Chondrocyte (in vitro differentiated cells): ENCODE results near the gene FGD4. TPM values are rescaled to one million over a fixed set of nuclear protein-coding genes. Genes with fewer than 3 reads are reported as not detected.

Experiments
- DNase-seq: peaks from one replicate; pipeline ENCODE4 v3.0.0; 2021; ENCODE audit warnings: mixed read lengths, low spot score
- H3K27ac Mint-ChIP-seq: one replicate; pipeline ENCODE4 v1.8.0; 2021; ENCODE audit warnings: mild to moderate bottlenecking, moderate library complexity, mixed read lengths; ENCODE audit not compliant: unreplicated experiment
- H3K27me3 Mint-ChIP-seq: 2 replicates; pipeline ENCODE4 v1.8.0; 2021; ENCODE audit warnings: low read depth, mixed read lengths
- H3K36me3 Mint-ChIP-seq: 2 replicates; pipeline ENCODE4 v1.8.0; 2021; ENCODE audit warnings: low read depth, mixed read lengths
- H3K4me1 Mint-ChIP-seq: 2 replicates; pipeline ENCODE4 v1.8.0; 2021; ENCODE audit warnings: low read depth, mild to moderate bottlenecking, mixed read lengths
- H3K4me3 Mint-ChIP-seq: one replicate; pipeline ENCODE4 v1.8.0; 2021; ENCODE audit warnings: mild to moderate bottlenecking, moderate library complexity, mixed read lengths; ENCODE audit not compliant: unreplicated experiment
- H3K9me3 Mint-ChIP-seq: 2 replicates; pipeline ENCODE4 v1.8.0; 2021; ENCODE audit warnings: low read depth, mixed read lengths
- CTCF ChIP-seq: fragments of 200-600 bp; sonication (generic); IDR thresholded peaks from 2 replicates; pipeline ENCODE4 v1.5.0; 2021; ENCODE audit warnings: antibody characterized with exemption, mild to moderate bottlenecking, moderate library complexity
- total RNA-seq: library from RNA; stranded (reverse); gene quantifications from 3 replicates; pipeline ENCODE4 v1.2.1, GENCODE V29; 2021

FGD4 gene
- total RNA-seq, 1 donor from 2014 or later: 8.7 TPM

GRCh38 chr12:32595251-32595650, 195.9 kb downstream of the FGD4 start:
- Mint-ChIP-seq H3K9me3 (no peaks in the 10 kb centered on the region), H3K36me3 (peaks cover 4% of the 10 kb centered on the region), H3K27me3 (no peaks in the 10 kb centered on the region), H3K4me1 (no peaks in the 10 kb centered on the region), H3K4me3 (no peak overlapping the region), H3K27ac (no peak overlapping the region)
- no peak for TF ChIP-seq CTCF
- no peak for DNase-seq

GRCh38 chr12:32596030-32596429, 196.7 kb downstream of the FGD4 start:
- H3K27me3 Mint-ChIP-seq: no peaks in the 10 kb centered on the region
- no peaks in the 10 kb centered on the region for H3K4me1 Mint-ChIP-seq
- TF ChIP-seq CTCF: no peak
- no peak for DNase-seq
- H3K9me3 Mint-ChIP-seq: no peaks in the 10 kb centered on the region
- peaks cover 4% of the 10 kb centered on the region for H3K36me3 Mint-ChIP-seq
- H3K27ac Mint-ChIP-seq: no peak overlapping the region
- H3K4me3 Mint-ChIP-seq: no peak overlapping the region

GRCh38 chr12:32598688-32599087, 199.3 kb downstream of the FGD4 start:
- H3K4me1 Mint-ChIP-seq: no peaks in the 10 kb centered on the region
- TF ChIP-seq CTCF: no peak

GRCh38 chr12:32600681-32601080, 201.3 kb downstream of the FGD4 start:
- DNase-seq: no peak
- Mint-ChIP-seq H3K27me3 (no peaks in the 10 kb centered on the region), H3K4me3 (no peak overlapping the region), H3K4me1 (peaks cover 6% of the 10 kb centered on the region), H3K27ac (no peak overlapping the region), H3K9me3 (no peaks in the 10 kb centered on the region), H3K36me3 (peaks cover 2% of the 10 kb centered on the region)
- no peak for TF ChIP-seq CTCF

More at GRCh38 chr12:32598688-32599087, 199.3 kb downstream of the FGD4 start:
- peaks cover 2% of the 10 kb centered on the region for H3K36me3 Mint-ChIP-seq
- no peaks in the 10 kb centered on the region for H3K9me3 Mint-ChIP-seq
- DNase-seq: no peak
- no peak overlapping the region for H3K27ac Mint-ChIP-seq
- no peaks in the 10 kb centered on the region for H3K27me3 Mint-ChIP-seq
- H3K4me3 Mint-ChIP-seq: no peak overlapping the region

- Mint-ChIP-seq H3K9me3 (no peaks in the 10 kb centered on the region), H3K4me1 (peaks cover 7% of the 10 kb centered on the region), H3K36me3 (peaks cover 1% of the 10 kb centered on the region), H3K27me3 (no peaks in the 10 kb centered on the region), H3K27ac (no peak overlapping the region), H3K4me3 (no peak overlapping the region)
- no peak for DNase-seq
- TF ChIP-seq CTCF: no peak
Observed at GRCh38 chr12:32603071-32603470, 203.7 kb downstream of the FGD4 start.
